Measurements from ENCODE around the gene CASQ2.

GRCh38 chr1:115781343-115781742 is 12.8 kb upstream of the CASQ2 start:
- no peak for TF ChIP-seq CTCF (IDR thresholded peaks at IDR 0.05)
- TF ChIP-seq EP300 (IDR thresholded peaks at IDR 0.05), result no peak
